Right renal pelvis (tissue), 4 donors: ENCODE results near the gene CPNE7. TPM values are rescaled to one million over a fixed set of nuclear protein-coding genes. Genes with fewer than 3 reads are reported as not detected.

Experiments
- polyA plus RNA-seq, 4 donors: library from polyadenylated mRNA; unstranded; fragments of 120-200 nt; gene quantifications; one replicate each; pipeline ENCODE4 v1.2.1, GENCODE V29; 2013; ENCODE audit not compliant: insufficient read length in 4 of 4

The CPNE7 gene
- polyA plus RNA-seq, 4 donors, result 2.8 to 4.1 (median 2.9) TPM

Other genes starting within 250 kb of the CPNE7 start
- gene ANKRD11, start 85.2 kb upstream of the CPNE7 start, polyA plus RNA-seq, result 100 to 1,000 TPM in 1 of 4 donors, 10 to 100 TPM in 3; 90.2 to 101 (median 96.6) TPM
- 100 to 1,000 TPM in 1 of 4 donors, 10 to 100 TPM in 3; 84.2 to 106 (median 90.3) TPM for gene SPG7, start 67.4 kb upstream of the CPNE7 start, polyA plus RNA-seq
- 1,000 to 10,000 TPM; 1,657 to 3,073 (median 1,817) TPM for gene RPL13, start 15.1 kb upstream of the CPNE7 start, polyA plus RNA-seq
- gene DPEP1, start 37.9 kb downstream of the CPNE7 start, polyA plus RNA-seq, result 10 to 100 TPM; 22.5 to 50.6 (median 40.7) TPM
- gene CHMP1A, start 82.0 kb downstream of the CPNE7 start, polyA plus RNA-seq, result 10 to 100 TPM; 57.9 to 82.4 (median 71.9) TPM
- gene SPATA33, start 82.1 kb downstream of the CPNE7 start, polyA plus RNA-seq, result 10 to 100 TPM; 11.7 to 15.5 (median 13.1) TPM
- gene CDK10, start 110.9 kb downstream of the CPNE7 start, polyA plus RNA-seq, result 100 to 1,000 TPM in 2 of 4 donors, 10 to 100 TPM in 2; 91.2 to 110 (median 99.6) TPM
- gene SPATA2L, start 125.9 kb downstream of the CPNE7 start, polyA plus RNA-seq, result 10 to 100 TPM in 1 of 4 donors, 1 to 10 TPM in 3; 5.4 to 11.0 (median 6.0) TPM
- gene VPS9D1, start 145.1 kb downstream of the CPNE7 start, polyA plus RNA-seq, result 10 to 100 TPM; 10.3 to 15.0 (median 11.9) TPM
- gene ZNF276, start 145.8 kb downstream of the CPNE7 start, polyA plus RNA-seq, result 10 to 100 TPM; 26.6 to 31.6 (median 28.4) TPM
- 10 to 100 TPM; 21.2 to 26.5 (median 24.0) TPM for gene FANCA, start 240.9 kb downstream of the CPNE7 start, polyA plus RNA-seq